Measurements from ENCODE around the gene LIFR. TPM values are rescaled to one million over a fixed set of nuclear protein-coding genes. Genes with fewer than 3 reads are reported as not detected.
A peak's percentile ranks its signal among the peaks of the same experiment; 100 is the strongest.

LIFR gene
- total and polyA plus RNA-seq, 2 donors (not counting 3 experiments of a cell fraction or from before 2014, with no cell fraction given), result 4.1 to 36.4 TPM

DNA sequence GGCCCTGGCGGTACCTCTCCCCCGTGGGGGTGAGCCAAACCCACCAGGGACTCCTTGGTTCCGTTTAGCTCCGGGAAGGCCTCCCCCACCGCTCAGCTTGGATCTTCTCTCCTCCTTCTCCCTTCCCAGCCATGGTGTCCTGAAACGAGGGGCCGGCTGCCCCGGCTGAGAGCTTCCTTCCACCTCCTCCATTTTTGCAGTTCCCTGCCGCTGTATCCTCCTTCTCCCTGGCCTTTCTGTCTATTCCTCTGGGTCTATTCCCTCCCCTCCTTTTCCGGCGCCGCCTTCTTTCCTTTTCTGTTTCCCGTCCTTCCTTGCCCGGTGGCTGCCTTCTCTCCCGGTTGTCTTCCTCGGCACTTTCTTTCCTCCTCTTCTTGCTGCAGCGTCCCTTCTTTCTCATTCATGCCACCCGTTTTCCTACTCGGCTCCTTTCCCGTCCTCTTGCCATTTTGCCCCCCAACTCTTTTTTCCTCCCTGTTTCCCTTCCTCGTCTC is 110.4 kb downstream of the LIFR start:
- dilution Hi-C loops (cut with MboI; ENCODE audit: extremely low pct_ligation_motif_present, low sequenced_read_pairs), result loop anchor here (25.0 kb wide), 1 partner anchor 366 kb away; no protein-coding TSS in a partner anchor
- H3K36me3 ChIP-seq (ENCODE audit: control insufficient read depth in 2 of 2, extremely low read depth in 1 of 2, insufficient read depth in 2 of 2, low read length in 2 of 2), result no peaks in the 10 kb centered on the region
- TF ChIP-seq EZH2 (IDR thresholded peaks at IDR 0.05; ENCODE audit: borderline replicate concordance, low read depth, low read length, severe bottlenecking) (no peak), GATA2 (IDR thresholded peaks at IDR 0.05; ENCODE audit: insufficient read depth, insufficient read length, low read depth, low read length) (no peak), CTCF (IDR thresholded peaks at IDR 0.05; ENCODE audit: extremely low read depth in 1 of 2, insufficient read depth in 1 of 2, low read depth in 1 of 2, low read length in 2 of 2) (no peak)
- TF ChIP-seq, protein P1, sequence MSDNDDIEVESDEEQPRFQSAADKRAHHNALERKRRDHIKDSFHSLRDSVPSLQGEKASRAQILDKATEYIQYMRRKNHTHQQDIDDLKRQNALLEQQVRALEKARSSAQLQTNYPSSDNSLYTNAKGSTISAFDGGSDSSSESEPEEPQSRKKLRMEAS (IDR thresholded peaks at IDR 0.05; ENCODE audit: insufficient read depth, insufficient read length), result no peak
- no peaks in the 10 kb centered on the region for H3K27me3 ChIP-seq (ENCODE audit: control insufficient read depth in 2 of 2, insufficient read depth in 2 of 2, low read length in 2 of 2)
- intact Hi-C loops (cut with micrococcal nuclease), result no loop called here
- POLR2A ChIA-PET, result interaction anchor here (0.6 kb wide), 1 partner anchor 279 kb away, joined by 4 read pairs; no protein-coding TSS in a partner anchor
- no peaks in the 10 kb centered on the region for H3K4me1 ChIP-seq (ENCODE audit: control insufficient read depth, extremely low read depth, insufficient read depth, low read length)
- no peak overlapping the region for H3K9ac ChIP-seq (replicated peaks; ENCODE audit: extremely low read depth, insufficient read depth, low read length)
- BruUV-seq (replicated peaks), result no TSS peak
- H3K4me3 ChIP-seq (replicated peaks in 1 of 3; ENCODE audit: insufficient read depth in 1 of 3, low read depth in 1 of 3, low read length in 3 of 3), result peak overlapping the region in 1 of 3 experiments; percentile 14
- no peak overlapping the region for H3K27ac ChIP-seq (ENCODE audit: insufficient read depth, low read depth, low read length)
- H3K4me2 ChIP-seq (ENCODE audit: insufficient read depth, low read length), result no peak overlapping the region
- CTCF ChIA-PET, result interaction anchor here (1.0 to 7.4 kb wide), 5 partner anchors 13 to 366 kb away, joined by 3 to 501 read pairs (median 4); no protein-coding TSS in a partner anchor
- no peaks in the 10 kb centered on the region for H3K9me1 ChIP-seq (replicated peaks; ENCODE audit: control insufficient read depth, extremely low read depth, insufficient read depth, low read length)
- H3K9me3 ChIP-seq (replicated peaks; ENCODE audit: control insufficient read depth, insufficient read depth, low read length), result no peaks in the 10 kb centered on the region
- no peaks in the 10 kb centered on the region for H3K79me2 ChIP-seq (ENCODE audit: control insufficient read depth, insufficient read depth, low read length)
- no peaks in the 10 kb centered on the region for H4K20me1 ChIP-seq (replicated peaks; ENCODE audit: control insufficient read depth, extremely low read depth, insufficient read depth, low read length)
- no peak for FAIRE-seq
- no peak overlapping the region for H2AFZ ChIP-seq (ENCODE audit: low read depth, low read length)
- DNase-seq (ENCODE audit: low read depth, low spot score), result no peak
